C4-2B (cell line): ENCODE data around the gene ZBTB24.

Experiments used
- CTCF ChIP-seq: fragments of 450-650 bp; conservative IDR thresholded peaks from 2 replicates; pipeline ENCODE4 v1.5.1; 2017; ENCODE audit warnings: mild to moderate bottlenecking
- ZFX ChIP-seq: fragments of 450-650 bp; IDR thresholded peaks from 2 replicates; pipeline ENCODE4 v1.6.1; 2017

- no peak for TF ChIP-seq CTCF
- no peak for TF ChIP-seq ZFX
These were observed 31.6 kb downstream of the ZBTB24 start for GRCh38 chr6:109451376-109451775.
